Measurements from ENCODE around the gene SMAGP. TPM values are rescaled to one million over a fixed set of nuclear protein-coding genes. Genes with fewer than 3 reads are reported as not detected.

Gene SMAGP
- total and polyA plus RNA-seq, 2 donors (not counting 3 experiments of a cell fraction or from before 2014, with no cell fraction given): 21.4 to 26.2 TPM

- Histone ChIP-seq H3K79me2 (ENCODE audit: control insufficient read depth, insufficient read depth, low read length) (no peaks in the 10 kb centered on the region), H3K4me2 (ENCODE audit: insufficient read depth, low read length) (no peak overlapping the region), H4K20me1 (replicated peaks; ENCODE audit: control insufficient read depth, extremely low read depth, insufficient read depth, low read length) (no peaks in the 10 kb centered on the region), H3K4me1 (ENCODE audit: control insufficient read depth, extremely low read depth, insufficient read depth, low read length) (no peaks in the 10 kb centered on the region), H3K27me3 (ENCODE audit: control insufficient read depth in 2 of 2, insufficient read depth in 2 of 2, low read length in 2 of 2) (no peaks in the 10 kb centered on the region), H3K4me3 (replicated peaks in 1 of 3; ENCODE audit: insufficient read depth in 1 of 3, low read depth in 1 of 3, low read length in 3 of 3) (no peak overlapping the region), H3K9me3 (replicated peaks; ENCODE audit: control insufficient read depth, insufficient read depth, low read length) (no peaks in the 10 kb centered on the region), H3K36me3 (ENCODE audit: control insufficient read depth in 2 of 2, extremely low read depth in 1 of 2, insufficient read depth in 2 of 2, low read length in 2 of 2) (no peaks in the 10 kb centered on the region), H3K9me1 (replicated peaks; ENCODE audit: control insufficient read depth, extremely low read depth, insufficient read depth, low read length) (no peaks in the 10 kb centered on the region), H2AFZ (ENCODE audit: low read depth, low read length) (peak overlapping the region; percentile 54), H3K27ac (ENCODE audit: insufficient read depth, low read depth, low read length) (no peak overlapping the region), H3K9ac (replicated peaks; ENCODE audit: extremely low read depth, insufficient read depth, low read length) (no peak overlapping the region)
- POLR2A ChIA-PET: no interaction called here
- TF ChIP-seq POLR2A (IDR thresholded peaks at IDR 0.05; ENCODE audit: low read depth, low read length): no peak
- no peak for TF ChIP-seq MYC (IDR thresholded peaks at IDR 0.05; ENCODE audit: low read depth, low read length)
- no peak for TF ChIP-seq EZH2 (IDR thresholded peaks at IDR 0.05; ENCODE audit: borderline replicate concordance, low read depth, low read length, severe bottlenecking)
- no peak for TF ChIP-seq POLR2AphosphoS5 (IDR thresholded peaks at IDR 0.05; ENCODE audit: insufficient read depth, low read depth, low read length)
- peak; percentile 41 for TF ChIP-seq FOS (IDR thresholded peaks at IDR 0.05; ENCODE audit: borderline replicate concordance, insufficient read depth, low read length)
- no peak for TF ChIP-seq GATA2 (IDR thresholded peaks at IDR 0.05; ENCODE audit: insufficient read depth, insufficient read length, low read depth, low read length)
- no TSS peak for BruUV-seq (replicated peaks)
- CTCF ChIA-PET: interaction anchor here (0.6 to 1.4 kb wide), 3 partner anchors 33 to 276 kb away, joined by 3 to 4 read pairs (median 3); no protein-coding TSS in a partner anchor
- peak; percentile 37 for DNase-seq (ENCODE audit: low read depth, low spot score)
- FAIRE-seq: peak; percentile 59
- dilution Hi-C loops (cut with MboI; ENCODE audit: extremely low pct_ligation_motif_present, low sequenced_read_pairs): no loop called here
- intact Hi-C loops (cut with micrococcal nuclease): no loop called here
Observed at GRCh38 chr12:51307655-51308593, 37.7 kb upstream of the SMAGP start.

DNA sequence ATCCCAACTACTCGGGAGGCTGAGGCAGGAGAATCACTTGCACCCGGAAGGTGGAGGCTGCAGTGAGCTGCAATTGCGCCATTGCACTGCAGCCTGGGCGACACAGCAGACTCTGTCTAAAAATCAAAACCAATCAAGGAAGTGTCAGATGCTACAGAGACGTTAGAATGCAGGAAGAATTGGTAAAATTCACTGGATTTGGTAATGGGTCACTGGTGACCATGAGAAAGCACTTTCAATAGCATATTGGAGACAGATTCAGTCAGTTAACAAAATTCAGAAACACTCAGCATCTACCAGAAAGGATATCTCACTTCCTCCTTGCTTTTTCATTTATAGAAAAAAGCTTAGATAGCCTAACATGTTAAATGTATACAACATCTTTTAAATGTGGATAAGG is 36.3 kb upstream of the SMAGP start:
- H3K27me3 ChIP-seq (ENCODE audit: control insufficient read depth in 2 of 2, insufficient read depth in 2 of 2, low read length in 2 of 2): peaks cover 0 to 4% of the 10 kb centered on the region in 2 experiments
- no peak for FAIRE-seq
- no peaks in the 10 kb centered on the region for H3K9me1 ChIP-seq (replicated peaks; ENCODE audit: control insufficient read depth, extremely low read depth, insufficient read depth, low read length)
- no peaks in the 10 kb centered on the region for H4K20me1 ChIP-seq (replicated peaks; ENCODE audit: control insufficient read depth, extremely low read depth, insufficient read depth, low read length)
- CTCF ChIA-PET: interaction anchor here (0.6 kb wide), 1 partner anchor 20 kb away, joined by 3 read pairs; no protein-coding TSS in a partner anchor
- H3K9me3 ChIP-seq (replicated peaks; ENCODE audit: control insufficient read depth, insufficient read depth, low read length): no peaks in the 10 kb centered on the region
- H3K4me3 ChIP-seq (replicated peaks in 1 of 3; ENCODE audit: insufficient read depth in 1 of 3, low read depth in 1 of 3, low read length in 3 of 3): no peak overlapping the region
- no peaks in the 10 kb centered on the region for H3K79me2 ChIP-seq (ENCODE audit: control insufficient read depth, insufficient read depth, low read length)
- no peak overlapping the region for H3K4me2 ChIP-seq (ENCODE audit: insufficient read depth, low read length)
- POLR2A ChIA-PET: no interaction called here
- dilution Hi-C loops (cut with MboI; ENCODE audit: extremely low pct_ligation_motif_present, low sequenced_read_pairs): no loop called here
- intact Hi-C loops (cut with micrococcal nuclease): no loop called here
- H3K9ac ChIP-seq (replicated peaks; ENCODE audit: extremely low read depth, insufficient read depth, low read length): no peak overlapping the region
- H3K27ac ChIP-seq (ENCODE audit: insufficient read depth, low read depth, low read length): no peak overlapping the region
- H3K36me3 ChIP-seq (ENCODE audit: control insufficient read depth in 2 of 2, extremely low read depth in 1 of 2, insufficient read depth in 2 of 2, low read length in 2 of 2): no peaks in the 10 kb centered on the region
- no peak for DNase-seq (ENCODE audit: low read depth, low spot score)
- no peaks in the 10 kb centered on the region for H3K4me1 ChIP-seq (ENCODE audit: control insufficient read depth, extremely low read depth, insufficient read depth, low read length)
- no TSS peak for BruUV-seq (replicated peaks)
- TF ChIP-seq GATA2 (IDR thresholded peaks at IDR 0.05; ENCODE audit: insufficient read depth, insufficient read length, low read depth, low read length) (no peak), FOS (IDR thresholded peaks at IDR 0.05; ENCODE audit: borderline replicate concordance, insufficient read depth, low read length) (no peak), MYC (IDR thresholded peaks at IDR 0.05; ENCODE audit: low read depth, low read length) (no peak), JUN (IDR thresholded peaks at IDR 0.05; ENCODE audit: borderline replicate concordance, insufficient read depth, insufficient read length, low read depth) (no peak), EZH2 (IDR thresholded peaks at IDR 0.05; ENCODE audit: borderline replicate concordance, low read depth, low read length, severe bottlenecking) (no peak), POLR2AphosphoS5 (IDR thresholded peaks at IDR 0.05; ENCODE audit: insufficient read depth, low read depth, low read length) (no peak), POLR2A (IDR thresholded peaks at IDR 0.05; ENCODE audit: low read depth, low read length) (no peak)
- TF ChIP-seq, protein P1, sequence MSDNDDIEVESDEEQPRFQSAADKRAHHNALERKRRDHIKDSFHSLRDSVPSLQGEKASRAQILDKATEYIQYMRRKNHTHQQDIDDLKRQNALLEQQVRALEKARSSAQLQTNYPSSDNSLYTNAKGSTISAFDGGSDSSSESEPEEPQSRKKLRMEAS (IDR thresholded peaks at IDR 0.05; ENCODE audit: insufficient read depth, insufficient read length): no peak
- TF ChIP-seq, protein P2, sequence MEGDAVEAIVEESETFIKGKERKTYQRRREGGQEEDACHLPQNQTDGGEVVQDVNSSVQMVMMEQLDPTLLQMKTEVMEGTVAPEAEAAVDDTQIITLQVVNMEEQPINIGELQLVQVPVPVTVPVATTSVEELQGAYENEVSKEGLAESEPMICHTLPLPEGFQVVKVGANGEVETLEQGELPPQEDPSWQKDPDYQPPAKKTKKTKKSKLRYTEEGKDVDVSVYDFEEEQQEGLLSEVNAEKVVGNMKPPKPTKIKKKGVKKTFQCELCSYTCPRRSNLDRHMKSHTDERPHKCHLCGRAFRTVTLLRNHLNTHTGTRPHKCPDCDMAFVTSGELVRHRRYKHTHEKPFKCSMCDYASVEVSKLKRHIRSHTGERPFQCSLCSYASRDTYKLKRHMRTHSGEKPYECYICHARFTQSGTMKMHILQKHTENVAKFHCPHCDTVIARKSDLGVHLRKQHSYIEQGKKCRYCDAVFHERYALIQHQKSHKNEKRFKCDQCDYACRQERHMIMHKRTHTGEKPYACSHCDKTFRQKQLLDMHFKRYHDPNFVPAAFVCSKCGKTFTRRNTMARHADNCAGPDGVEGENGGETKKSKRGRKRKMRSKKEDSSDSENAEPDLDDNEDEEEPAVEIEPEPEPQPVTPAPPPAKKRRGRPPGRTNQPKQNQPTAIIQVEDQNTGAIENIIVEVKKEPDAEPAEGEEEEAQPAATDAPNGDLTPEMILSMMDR (IDR thresholded peaks at IDR 0.05; ENCODE audit: extremely low read depth in 1 of 2, insufficient read depth in 1 of 2, low read depth in 1 of 2, low read length in 2 of 2): no peak
- H2AFZ ChIP-seq (ENCODE audit: low read depth, low read length): no peak overlapping the region
